ENCODE data around the gene ITGA3. TPM values are rescaled to one million over a fixed set of nuclear protein-coding genes. Genes with fewer than 3 reads are reported as not detected.

The ITGA3 gene
- total and polyA plus RNA-seq, 4 donors = 0.79 to 4.4 (median 1.4) TPM

- TF ChIP-seq TAF1 (conservative IDR thresholded peaks at IDR 0.05) (no peak), FOXA1 (IDR thresholded peaks at IDR 0.05) (no peak), ZBTB33 (IDR thresholded peaks at IDR 0.05) (no peak), JUND (IDR thresholded peaks at IDR 0.05) (no peak), NR2F2 (IDR thresholded peaks at IDR 0.05) (no peak), HNF4G (IDR thresholded peaks at IDR 0.05) (no peak), MAX (IDR thresholded peaks at IDR 0.05) (no peak), FOXA2 (IDR thresholded peaks at IDR 0.05) (no peak), CTCF (IDR thresholded peaks at IDR 0.05; ENCODE audit: low read depth, low read length, missing input control) (no peak), REST (IDR thresholded peaks at IDR 0.05) (no peak)
- no peaks in the 10 kb centered on the region for H3K9me3 ChIP-seq (ENCODE audit: control insufficient read depth in 4 of 4, low read length in 3 of 4)
- DNase-seq (ENCODE audit: low spot score) = no peak
- no peak overlapping the region for H3K4me3 ChIP-seq (ENCODE audit: low read depth in 1 of 3, low read length in 3 of 3)
- H3K27ac ChIP-seq (ENCODE audit: low read depth in 1 of 2, low read length in 2 of 2) = peak overlapping the region in 1 of 2 donors; percentile 0
- H3K4me1 ChIP-seq (ENCODE audit: control insufficient read depth in 4 of 4, insufficient read depth in 4 of 4, low read length in 3 of 4) = peaks cover 0 to 28% (median 8%) of the 10 kb centered on the region in 4 donors
- WGBS = 58% methylated on average over 9 of the region's 9 CpGs
- no peaks in the 10 kb centered on the region for H3K36me3 ChIP-seq (ENCODE audit: control insufficient read depth in 4 of 4, insufficient read depth in 3 of 4, low read depth in 1 of 4, low read length in 3 of 4)
- H3K9ac ChIP-seq (ENCODE audit: low read depth in 1 of 2, low read length in 2 of 2) = no peak overlapping the region
- H3K27me3 ChIP-seq (ENCODE audit: control insufficient read depth in 4 of 4, insufficient read depth in 4 of 4, low read length in 3 of 4) = no peaks in the 10 kb centered on the region
These were observed 1.6 kb downstream of the ITGA3 start for GRCh38 chr17:50057521-50057991.

- no peak for DNase-seq (ENCODE audit: low spot score)
- no peak overlapping the region for H3K9ac ChIP-seq (ENCODE audit: low read depth in 1 of 2, low read length in 2 of 2)
- no peak overlapping the region for H3K4me3 ChIP-seq (ENCODE audit: low read depth in 1 of 3, low read length in 3 of 3)
- peaks cover 0 to 23% (median 8%) of the 10 kb centered on the region in 4 donors for H3K4me1 ChIP-seq (ENCODE audit: control insufficient read depth in 4 of 4, insufficient read depth in 4 of 4, low read length in 3 of 4)
- 87% methylated on average over 10 of the region's 10 CpGs for WGBS
- H3K27me3 ChIP-seq (ENCODE audit: control insufficient read depth in 4 of 4, insufficient read depth in 4 of 4, low read length in 3 of 4) = no peaks in the 10 kb centered on the region
- H3K27ac ChIP-seq (ENCODE audit: low read depth in 1 of 2, low read length in 2 of 2) = no peak overlapping the region
- H3K36me3 ChIP-seq (ENCODE audit: control insufficient read depth in 4 of 4, insufficient read depth in 3 of 4, low read depth in 1 of 4, low read length in 3 of 4) = no peaks in the 10 kb centered on the region
- H3K9me3 ChIP-seq (ENCODE audit: control insufficient read depth in 4 of 4, low read length in 3 of 4) = no peaks in the 10 kb centered on the region
- TF ChIP-seq TAF1 (conservative IDR thresholded peaks at IDR 0.05) = no peak
- TF ChIP-seq FOXA2 (IDR thresholded peaks at IDR 0.05) = no peak
- TF ChIP-seq HNF4A (conservative IDR thresholded peaks at IDR 0.05) = no peak
- TF ChIP-seq GABPA (IDR thresholded peaks at IDR 0.05 in 1 of 2, conservative IDR thresholded peaks at IDR 0.05 in 1 of 2) = no peak
- no peak for TF ChIP-seq HNF4G (IDR thresholded peaks at IDR 0.05)
- TF ChIP-seq RAD21 (IDR thresholded peaks at IDR 0.05) = no peak
- no peak for TF ChIP-seq REST (IDR thresholded peaks at IDR 0.05)
- no peak for TF ChIP-seq JUND (IDR thresholded peaks at IDR 0.05)
- TF ChIP-seq FOXA1 (IDR thresholded peaks at IDR 0.05) = no peak
- TF ChIP-seq CTCF (IDR thresholded peaks at IDR 0.05; ENCODE audit: low read depth, low read length, missing input control) = no peak
- no peak for TF ChIP-seq SP1 (IDR thresholded peaks at IDR 0.05)
- no peak for TF ChIP-seq YY1 (IDR thresholded peaks at IDR 0.05)
These were observed 2.5 kb downstream of the ITGA3 start for GRCh38 chr17:50058296-50058953.
